Osteoblast (primary cell): ENCODE measurements around the gene KCNH4. TPM values are rescaled to one million over a fixed set of nuclear protein-coding genes. Genes with fewer than 3 reads are reported as not detected.
A peak's percentile ranks its signal among the peaks of the same experiment; 100 is the strongest.

ENCODE experiments used
- DNase-seq: peaks from one replicate; pipeline ENCODE4 v3.0.0; 2011; ENCODE audit warnings: low spot score, mixed read lengths; ENCODE audit not compliant: insufficient read length; ENCODE audit errors: missing footprints
- H2AFZ ChIP-seq: 2 replicates; pipeline ENCODE4 v1.6.0; 2011; ENCODE audit warnings: mild to moderate bottlenecking, low read length
- H3K27ac ChIP-seq: 2 replicates; pipeline ENCODE4 v1.5.1; 2011; ENCODE audit warnings: mild to moderate bottlenecking, low read depth, low read length, moderate library complexity
- H3K27me3 ChIP-seq: 2 replicates; pipeline ENCODE4 v1.6.0; 2012; ENCODE audit warnings: mild to moderate bottlenecking, control low read depth, inconsistent platforms, low read length, moderate library complexity; ENCODE audit not compliant: insufficient read depth
- H3K36me3 ChIP-seq: 2 replicates; pipeline ENCODE4 v1.5.1; 2011; ENCODE audit warnings: mild to moderate bottlenecking, low read length, control low read depth, moderate library complexity; ENCODE audit not compliant: insufficient read depth
- H3K4me1 ChIP-seq: 2 replicates; pipeline ENCODE4 v1.5.1; 2011; ENCODE audit warnings: mild to moderate bottlenecking, low read length, control low read depth, moderate library complexity; ENCODE audit not compliant: insufficient read depth
- H3K4me2 ChIP-seq: 2 replicates; pipeline ENCODE4 v1.6.0; 2011; ENCODE audit warnings: mild to moderate bottlenecking, low read length; ENCODE audit not compliant: insufficient read depth
- H3K4me3 ChIP-seq: fragments of 200-600 bp; sonication (generic); 3 replicates; pipeline ENCODE4 v1.5.1; 2012; ENCODE audit warnings: mild to moderate bottlenecking, low read length, inconsistent platforms; ENCODE audit not compliant: insufficient read depth
- H3K79me2 ChIP-seq: 2 replicates; pipeline ENCODE4 v1.6.0; 2012; ENCODE audit warnings: mild to moderate bottlenecking, low read length, control low read depth, inconsistent platforms; ENCODE audit not compliant: insufficient read depth
- H3K9me3 ChIP-seq: 2 replicates; pipeline ENCODE4 v1.5.1; 2011; ENCODE audit warnings: low read depth, low read length, control low read depth
- H4K20me1 ChIP-seq: 2 replicates; pipeline ENCODE4 v1.6.0; 2012; ENCODE audit warnings: mild to moderate bottlenecking, low read length, control low read depth; ENCODE audit not compliant: insufficient read depth
- CTCF ChIP-seq: IDR thresholded peaks from 2 replicates; pipeline ENCODE4 v1.5.1; 2011; ENCODE audit warnings: mild to moderate bottlenecking, low read depth, low read length, moderate library complexity; ENCODE audit errors: extremely low read depth
- total RNA-seq: library from RNA; depleted of rRNA; stranded (reverse); fragments of >200 nt; gene quantifications from 2 replicates; pipeline ENCODE4 v1.2.3, GENCODE V29; 2012

Gene KCNH4
- total RNA-seq, 1 donor: not detected

GRCh38 chr17:42116705-42117396, 64.1 kb downstream of the KCNH4 start:
- Histone ChIP-seq H3K4me1 (peaks cover 16% of the 10 kb centered on the region), H3K27ac (no peak overlapping the region), H3K36me3 (peaks cover 26% of the 10 kb centered on the region), H3K4me3 (no peak overlapping the region), H2AFZ (no peak overlapping the region), H3K27me3 (no peaks in the 10 kb centered on the region), H4K20me1 (peaks cover 6% of the 10 kb centered on the region), H3K79me2 (peaks cover 3% of the 10 kb centered on the region), H3K4me2 (no peak overlapping the region), H3K9me3 (no peaks in the 10 kb centered on the region)
- peak; percentile 79 for TF ChIP-seq CTCF
- peak; percentile 98 for DNase-seq

- Histone ChIP-seq H3K36me3 (peaks cover 26% of the 10 kb centered on the region), H3K9me3 (no peaks in the 10 kb centered on the region), H3K4me3 (no peak overlapping the region), H3K27me3 (no peaks in the 10 kb centered on the region), H4K20me1 (peaks cover 6% of the 10 kb centered on the region), H3K4me2 (no peak overlapping the region), H3K27ac (no peak overlapping the region), H3K79me2 (no peaks in the 10 kb centered on the region), H3K4me1 (peaks cover 12% of the 10 kb centered on the region), H2AFZ (no peak overlapping the region)
- no peak for TF ChIP-seq CTCF
- no peak for DNase-seq
Observed at GRCh38 chr17:42114118-42114517, 66.8 kb downstream of the KCNH4 start.

DNA sequence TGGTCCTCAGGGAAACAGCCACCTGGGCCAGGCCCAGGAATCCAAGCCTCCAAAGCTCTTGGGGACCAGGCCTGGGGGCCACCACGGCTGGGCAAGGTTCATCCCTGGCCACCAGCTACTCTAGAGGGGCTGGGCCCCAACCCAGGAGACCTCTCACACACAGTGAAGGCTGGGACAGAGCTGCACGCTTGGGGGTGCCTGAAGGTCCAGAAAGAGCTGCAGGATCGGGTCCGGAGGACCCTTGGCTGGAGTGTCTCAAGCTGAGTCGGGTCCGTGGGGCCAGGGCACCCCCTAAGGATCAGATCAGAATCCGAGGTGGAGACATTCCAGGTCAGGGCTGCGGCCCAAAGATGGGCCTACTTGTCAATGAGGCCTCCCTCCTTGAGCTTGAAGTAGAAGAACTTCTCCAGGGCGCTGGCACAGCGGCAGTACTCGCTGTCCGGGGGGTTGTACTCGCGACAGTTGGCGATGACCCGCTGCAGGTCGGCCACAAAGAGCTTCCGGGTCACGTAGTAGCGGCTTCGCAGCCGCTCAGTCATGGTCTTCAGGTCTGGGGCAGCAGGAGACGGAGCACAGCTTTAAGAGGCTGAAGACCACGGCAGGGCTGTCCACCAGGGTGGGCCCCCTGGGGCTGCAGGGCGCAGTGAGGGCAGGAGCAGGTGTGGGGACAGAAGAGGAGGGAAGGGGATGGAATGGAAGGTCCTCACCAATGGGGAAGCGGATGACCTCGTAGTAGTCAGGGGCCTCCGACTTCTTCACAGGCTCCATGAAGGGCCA, 67.5 kb downstream of the KCNH4 start:
- H3K4me2 ChIP-seq: no peak overlapping the region
- H3K79me2 ChIP-seq: no peaks in the 10 kb centered on the region
- no peaks in the 10 kb centered on the region for H3K9me3 ChIP-seq
- H3K36me3 ChIP-seq: peaks cover 22% of the 10 kb centered on the region
- H4K20me1 ChIP-seq: peaks cover 6% of the 10 kb centered on the region
- peak; percentile 45 for DNase-seq
- no peak overlapping the region for H2AFZ ChIP-seq
- TF ChIP-seq CTCF: no peak
- H3K4me3 ChIP-seq: no peak overlapping the region
- H3K27me3 ChIP-seq: no peaks in the 10 kb centered on the region
- peaks cover 12% of the 10 kb centered on the region for H3K4me1 ChIP-seq
- H3K27ac ChIP-seq: peak overlapping the region; percentile 81

DNA sequence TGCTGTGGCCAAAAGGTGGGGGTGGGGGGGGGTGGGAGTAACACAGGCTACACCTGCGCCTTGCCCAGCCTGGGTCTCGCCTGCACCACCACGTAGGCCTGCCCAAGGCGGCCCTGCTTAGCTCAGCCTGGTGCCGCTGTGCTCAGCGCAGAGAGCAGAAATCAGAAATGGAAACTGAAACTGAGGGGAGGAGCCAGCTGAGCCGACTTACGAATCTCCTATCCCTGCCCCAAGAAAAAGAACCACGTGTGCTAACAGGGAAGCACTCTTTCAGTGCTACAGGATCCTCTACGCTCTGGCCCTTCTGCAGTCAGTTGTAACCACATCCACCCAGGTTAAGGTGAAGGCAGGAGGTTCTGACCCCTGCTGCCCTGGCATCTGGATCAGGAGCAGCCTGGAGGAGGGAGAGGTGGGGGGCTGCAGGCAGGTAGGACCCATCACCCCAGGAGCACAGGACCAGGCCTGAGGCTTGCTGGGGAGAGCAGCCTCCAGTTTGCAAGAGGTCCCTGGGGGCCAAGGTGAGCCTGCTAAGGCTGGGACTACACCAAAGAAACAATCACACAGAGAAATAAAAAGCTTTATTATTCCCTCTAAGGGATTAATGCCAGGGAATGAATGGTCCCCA, 68.3 kb downstream of the KCNH4 start, which contains the start of gene DHX58:
Gene DHX58 (minus strand): TSS at position 163 of the 625 bp plus-strand sequence. CDS start 822 bp downstream, outside the sequence.
- H3K9me3 ChIP-seq: no peaks in the 10 kb centered on the region
- peaks cover 12% of the 10 kb centered on the region for H3K4me1 ChIP-seq
- peak within 1 kb of the TSS; percentile 82 for H3K4me3 ChIP-seq
- H3K36me3 ChIP-seq: peaks cover 22% of the 10 kb centered on the region
- peak within 1 kb of the TSS; percentile 91 for H2AFZ ChIP-seq
- H3K79me2 ChIP-seq: no peaks in the 10 kb centered on the region
- peak within 1 kb of the TSS; percentile 96 for H3K4me2 ChIP-seq
- H4K20me1 ChIP-seq: peaks cover 6% of the 10 kb centered on the region
- DNase-seq: peak; percentile 99
- peak within 1 kb of the TSS; percentile 81 for H3K27ac ChIP-seq
- H3K27me3 ChIP-seq: no peaks in the 10 kb centered on the region
- TF ChIP-seq CTCF: no peak
